Neural progenitor cell (in vitro differentiated cells): Measurements from ENCODE around the gene FMC1. TPM values are rescaled to one million over a fixed set of nuclear protein-coding genes. Genes with fewer than 3 reads are reported as not detected.

ENCODE experiments used
- DNase-seq: peaks from one replicate; pipeline ENCODE4 v3.0.0-alpha.2; 2016; ENCODE audit warnings: low spot score
- H2AFZ ChIP-seq: fragments of 200-600 bp; sonication (generic); replicated peaks from 2 replicates; pipeline ENCODE4 v1.6.1; 2016; ENCODE audit warnings: antibody characterized with exemption
- H3F3A ChIP-seq: fragments of 200-600 bp; sonication (generic); 2 replicates; pipeline ENCODE4 v1.6.1; 2016; ENCODE audit warnings: antibody characterized with exemption, low read depth
- H3K27ac ChIP-seq: fragments of 200-600 bp; sonication (generic); 2 replicates; pipeline ENCODE4 v1.5.1; 2016; ENCODE audit warnings: mild to moderate bottlenecking
- H3K27me3 ChIP-seq: fragments of 200-600 bp; sonication (generic); 2 replicates; pipeline ENCODE4 v1.6.1; 2016; ENCODE audit warnings: mild to moderate bottlenecking, moderate library complexity
- H3K36me3 ChIP-seq: fragments of 200-600 bp; sonication (generic); 2 replicates; pipeline ENCODE4 v1.5.1; 2016
- H3K4me1 ChIP-seq: fragments of 200-600 bp; sonication (generic); 2 replicates; pipeline ENCODE4 v1.6.1; 2016; ENCODE audit warnings: mixed run types
- H3K4me2 ChIP-seq: fragments of 200-600 bp; sonication (generic); 2 replicates; pipeline ENCODE4 v1.6.1; 2016
- H3K4me3 ChIP-seq: fragments of 200-600 bp; sonication (generic); 2 replicates; pipeline ENCODE4 v1.5.1; 2016
- H3K79me2 ChIP-seq: fragments of 200-600 bp; sonication (generic); 2 replicates; pipeline ENCODE4 v1.6.1; 2016; ENCODE audit warnings: low read depth
- H3K9ac ChIP-seq: fragments of 200-600 bp; sonication (generic); 2 replicates; pipeline ENCODE4 v1.6.1; 2016
- H3K9me3 ChIP-seq: fragments of 200-600 bp; sonication (generic); 2 replicates; pipeline ENCODE4 v1.5.1; 2016; ENCODE audit warnings: low read depth
- H4K20me1 ChIP-seq: fragments of 200-600 bp; sonication (generic); 2 replicates; pipeline ENCODE4 v1.6.1; 2016; ENCODE audit warnings: low read depth
- H3K27ac Mint-ChIP-seq: 3 replicates; pipeline ENCODE4 v1.8.0; 2021; ENCODE audit warnings: mixed read lengths
- H3K27me3 Mint-ChIP-seq: 2 replicates; pipeline ENCODE4 v1.8.0; 2022; ENCODE audit warnings: low read depth, mild to moderate bottlenecking, inconsistent platforms, moderate library complexity, mixed read lengths; ENCODE audit not compliant: insufficient read depth
- H3K36me3 Mint-ChIP-seq: 3 replicates; pipeline ENCODE4 v1.8.0; 2021; ENCODE audit warnings: mixed read lengths
- H3K4me1 Mint-ChIP-seq: 3 replicates; pipeline ENCODE4 v1.8.0; 2021; ENCODE audit warnings: mixed read lengths
- H3K4me3 Mint-ChIP-seq: 3 replicates; pipeline ENCODE4 v1.8.0; 2021; ENCODE audit warnings: mild to moderate bottlenecking, moderate library complexity, mixed read lengths
- H3K9me3 Mint-ChIP-seq: 3 replicates; pipeline ENCODE4 v1.8.0; 2020; ENCODE audit warnings: mixed read lengths
- CTCF ChIP-seq: fragments of 200-600 bp; sonication (generic); IDR thresholded peaks from 2 replicates; pipeline ENCODE4 v1.5.1; 2017; ENCODE audit warnings: antibody characterized with exemption, mild to moderate bottlenecking
- EZH2 ChIP-seq: fragments of 200-600 bp; sonication (generic); IDR thresholded peaks from 2 replicates; pipeline ENCODE4 v1.6.1; 2017; ENCODE audit warnings: antibody characterized with exemption, mild to moderate bottlenecking, moderate library complexity
- EZH2phosphoT487 ChIP-seq: fragments of 200-600 bp; sonication (generic); IDR thresholded peaks from 2 replicates; pipeline ENCODE4 v1.6.1; 2017; ENCODE audit warnings: antibody characterized with exemption
- total RNA-seq: library from RNA; depleted of rRNA; stranded (reverse); fragments of >200 nt; gene quantifications from 2 replicates; pipeline ENCODE4 v1.2.3, GENCODE V29; 2015; ENCODE audit warnings: low replicate concordance

FMC1 gene
- total RNA-seq, 1 donor from 2014 or later = 8.1 TPM

- Histone ChIP-seq H3K4me3 (peak overlapping the region; percentile 78), H3F3A (peaks cover 32% of the 10 kb centered on the region), H4K20me1 (no peaks in the 10 kb centered on the region), H3K4me2 (peak overlapping the region; percentile 86), H3K36me3 (peaks cover 3% of the 10 kb centered on the region), H3K27me3 (no peaks in the 10 kb centered on the region), H3K9ac (peak overlapping the region; percentile 95), H2AFZ (peak overlapping the region; percentile 67), H3K79me2 (peaks cover 33% of the 10 kb centered on the region), H3K4me1 (peaks cover 3% of the 10 kb centered on the region), H3K27ac (peak overlapping the region; percentile 99), H3K9me3 (no peaks in the 10 kb centered on the region)
- peak overlapping the region; percentile 100 for H3K27ac Mint-ChIP-seq
- peak; percentile 99 for DNase-seq
- peaks cover 11% of the 10 kb centered on the region for H3K36me3 Mint-ChIP-seq
- peaks cover 16% of the 10 kb centered on the region for H3K27me3 Mint-ChIP-seq
- H3K9me3 Mint-ChIP-seq = peaks cover 17% of the 10 kb centered on the region
- TF ChIP-seq EZH2phosphoT487 (no peak), EZH2 (no peak), CTCF (peak; percentile 82)
- H3K4me1 Mint-ChIP-seq = peaks cover 18% of the 10 kb centered on the region
- H3K4me3 Mint-ChIP-seq = peak overlapping the region; percentile 95
Observed at GRCh38 chr7:139340037-139340807, 915 bp upstream of the FMC1 start.

- Mint-ChIP-seq H3K9me3 (peaks cover 17% of the 10 kb centered on the region), H3K4me3 (peak overlapping the region; percentile 95), H3K4me1 (peaks cover 18% of the 10 kb centered on the region), H3K27me3 (peaks cover 16% of the 10 kb centered on the region), H3K36me3 (peaks cover 11% of the 10 kb centered on the region), H3K27ac (peak overlapping the region; percentile 100)
- H3F3A ChIP-seq = peaks cover 32% of the 10 kb centered on the region
- DNase-seq = no peak
- peak overlapping the region; percentile 78 for H3K4me3 ChIP-seq
- H3K9ac ChIP-seq = peak overlapping the region; percentile 95
- H3K9me3 ChIP-seq = no peaks in the 10 kb centered on the region
- peak overlapping the region; percentile 65 for H2AFZ ChIP-seq
- peaks cover 3% of the 10 kb centered on the region for H3K4me1 ChIP-seq
- H4K20me1 ChIP-seq = no peaks in the 10 kb centered on the region
- H3K4me2 ChIP-seq = peak overlapping the region; percentile 86
- no peaks in the 10 kb centered on the region for H3K27me3 ChIP-seq
- peak overlapping the region; percentile 99 for H3K27ac ChIP-seq
- peaks cover 36% of the 10 kb centered on the region for H3K79me2 ChIP-seq
- TF ChIP-seq CTCF (no peak), EZH2 (no peak), EZH2phosphoT487 (no peak)
- peaks cover 6% of the 10 kb centered on the region for H3K36me3 ChIP-seq
Observed at GRCh38 chr7:139340808-139341057, 404 bp upstream of the FMC1 start.

- Histone ChIP-seq H3F3A (peaks cover 32% of the 10 kb centered on the region), H3K4me1 (peaks cover 3% of the 10 kb centered on the region), H3K79me2 (peaks cover 36% of the 10 kb centered on the region), H3K9ac (peak overlapping the region; percentile 51), H4K20me1 (no peaks in the 10 kb centered on the region), H3K36me3 (peaks cover 10% of the 10 kb centered on the region), H3K27ac (peak overlapping the region; percentile 99), H3K27me3 (no peaks in the 10 kb centered on the region), H3K4me3 (peak overlapping the region; percentile 78), H3K4me2 (peak overlapping the region; percentile 86), H2AFZ (peak overlapping the region; percentile 28), H3K9me3 (no peaks in the 10 kb centered on the region)
- H3K4me1 Mint-ChIP-seq = peaks cover 18% of the 10 kb centered on the region
- peaks cover 16% of the 10 kb centered on the region for H3K27me3 Mint-ChIP-seq
- peak overlapping the region; percentile 100 for H3K27ac Mint-ChIP-seq
- no peak for DNase-seq
- TF ChIP-seq CTCF (no peak), EZH2 (no peak), EZH2phosphoT487 (no peak)
- H3K36me3 Mint-ChIP-seq = peaks cover 16% of the 10 kb centered on the region
- H3K9me3 Mint-ChIP-seq = peaks cover 17% of the 10 kb centered on the region
- peak overlapping the region; percentile 95 for H3K4me3 Mint-ChIP-seq
Observed at GRCh38 chr7:139341776-139342226, 664 bp downstream of the FMC1 start.
